Thyroid gland (tissue), 4 donors: Measurements from ENCODE around the gene MAP2K1. TPM values are rescaled to one million over a fixed set of nuclear protein-coding genes. Genes with fewer than 3 reads are reported as not detected.

Experiments
- DNase-seq, 2 donors: peaks; one replicate each; pipeline ENCODE4 v3.0.0-alpha.2; 2019
- H3K27ac ChIP-seq, 3 donors: fragments of 200-600 bp; sonication (generic); 1 replicate in 2 of 3; 2 replicates in 1 of 3; pipeline ENCODE4 v1.5.1; 2016 to 2019; ENCODE audit warnings: mild to moderate bottlenecking in 1 of 3, moderate library complexity in 1 of 3
- H3K27me3 ChIP-seq: fragments of 200-600 bp; sonication (generic); one replicate; pipeline ENCODE4 v1.5.1; 2019
- H3K36me3 ChIP-seq, 2 donors: fragments of 200-600 bp; sonication (generic); one replicate each; pipeline ENCODE4 v1.5.1; 2016 to 2019
- H3K4me1 ChIP-seq, 2 donors: fragments of 200-600 bp; sonication (generic); one replicate each; pipeline ENCODE4 v1.5.1; 2017 to 2019
- H3K4me3 ChIP-seq, 3 donors: fragments of 200-600 bp; sonication (generic); replicated peaks in 1 of 3; 1 replicate in 2 of 3; 2 replicates in 1 of 3; pipeline ENCODE4 v1.5.1; 2016; ENCODE audit warnings: mild to moderate bottlenecking in 1 of 3
- H3K9me3 ChIP-seq: fragments of 200-600 bp; sonication (generic); one replicate; pipeline ENCODE4 v1.5.1; 2017
- POLR2A ChIP-seq, 2 donors: fragments of 450-650 bp; IDR thresholded peaks; one replicate each; pipeline ENCODE4 v1.6.1; 2017; ENCODE audit warnings: antibody characterized with exemption in 2 of 2, mild to moderate bottlenecking in 2 of 2, moderate library complexity in 1 of 2
- WGBS, 2 donors: methylation state at CpG; one replicate each; pipeline ENCODE4 v1.1.5; 2017; 5-methylcytosine and 5-hydroxymethylcytosine counted together
- intact Hi-C: fragments of 100-400 bp; cut with DNase I; formaldehyde crosslinking; loops from one replicate; pipeline ENCODE4 v1.15.1; 2023
- total RNA-seq, 4 donors: library from RNA; depleted of rRNA; stranded (reverse); fragments of >200 nt; gene quantifications; one replicate each; pipeline ENCODE4 v1.2.3, GENCODE V29; 2016
- TF ChIP-seq, protein P1 (sequence below), 6 experiments: fragments of 200-600 bp in 3 of 6; fragments of 450-650 bp in 3 of 6; sonication (generic) in 3 of 6; IDR thresholded peaks; one replicate each; pipeline ENCODE4 v1.5.1; 2016 to 2019; ENCODE audit warnings: antibody characterized with exemption in 6 of 6, mild to moderate bottlenecking in 2 of 6, inconsistent platforms in 1 of 6, moderate library complexity in 1 of 6

MAP2K1 gene
- total RNA-seq, 4 donors from 2014 or later, result 18.1 to 25.4 (median 25.3) TPM

DNA sequence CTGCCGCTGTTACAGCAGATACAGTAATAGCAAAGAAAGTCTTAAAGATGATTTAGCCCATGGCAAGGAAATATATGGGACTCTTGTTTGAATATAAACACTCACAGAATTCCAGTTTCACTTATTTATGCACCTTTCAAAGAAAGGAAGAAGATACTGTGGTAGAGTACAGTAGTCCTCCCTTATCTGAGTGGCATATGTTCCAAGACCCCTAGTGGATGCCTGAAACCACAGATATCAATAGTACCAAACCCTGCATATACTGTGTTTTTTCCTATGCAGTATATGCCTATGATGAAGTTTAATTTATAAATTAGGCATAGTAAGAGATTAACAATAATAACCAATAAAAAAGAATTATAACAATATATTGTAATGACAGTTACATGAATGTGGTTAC is 8.2 kb downstream of the MAP2K1 start:
- Histone ChIP-seq H3K27me3 (no peaks in the 10 kb centered on the region), H3K27ac (no peak overlapping the region), H3K4me3 (no peak overlapping the region), H3K9me3 (no peaks in the 10 kb centered on the region), H3K4me1 (peaks cover 0 to 4% of the 10 kb centered on the region in 2 donors), H3K36me3 (no peaks in the 10 kb centered on the region)
- 96 to 100% methylated on average over 1 of the region's 1 CpG for WGBS, 2 donors
- intact Hi-C loops, result no loop called here
- TF ChIP-seq, protein P1, sequence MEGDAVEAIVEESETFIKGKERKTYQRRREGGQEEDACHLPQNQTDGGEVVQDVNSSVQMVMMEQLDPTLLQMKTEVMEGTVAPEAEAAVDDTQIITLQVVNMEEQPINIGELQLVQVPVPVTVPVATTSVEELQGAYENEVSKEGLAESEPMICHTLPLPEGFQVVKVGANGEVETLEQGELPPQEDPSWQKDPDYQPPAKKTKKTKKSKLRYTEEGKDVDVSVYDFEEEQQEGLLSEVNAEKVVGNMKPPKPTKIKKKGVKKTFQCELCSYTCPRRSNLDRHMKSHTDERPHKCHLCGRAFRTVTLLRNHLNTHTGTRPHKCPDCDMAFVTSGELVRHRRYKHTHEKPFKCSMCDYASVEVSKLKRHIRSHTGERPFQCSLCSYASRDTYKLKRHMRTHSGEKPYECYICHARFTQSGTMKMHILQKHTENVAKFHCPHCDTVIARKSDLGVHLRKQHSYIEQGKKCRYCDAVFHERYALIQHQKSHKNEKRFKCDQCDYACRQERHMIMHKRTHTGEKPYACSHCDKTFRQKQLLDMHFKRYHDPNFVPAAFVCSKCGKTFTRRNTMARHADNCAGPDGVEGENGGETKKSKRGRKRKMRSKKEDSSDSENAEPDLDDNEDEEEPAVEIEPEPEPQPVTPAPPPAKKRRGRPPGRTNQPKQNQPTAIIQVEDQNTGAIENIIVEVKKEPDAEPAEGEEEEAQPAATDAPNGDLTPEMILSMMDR (IDR thresholded peaks at IDR 0.05), result no peak
- no peak for TF ChIP-seq POLR2A (IDR thresholded peaks at IDR 0.05)
- DNase-seq, result no peak

DNA sequence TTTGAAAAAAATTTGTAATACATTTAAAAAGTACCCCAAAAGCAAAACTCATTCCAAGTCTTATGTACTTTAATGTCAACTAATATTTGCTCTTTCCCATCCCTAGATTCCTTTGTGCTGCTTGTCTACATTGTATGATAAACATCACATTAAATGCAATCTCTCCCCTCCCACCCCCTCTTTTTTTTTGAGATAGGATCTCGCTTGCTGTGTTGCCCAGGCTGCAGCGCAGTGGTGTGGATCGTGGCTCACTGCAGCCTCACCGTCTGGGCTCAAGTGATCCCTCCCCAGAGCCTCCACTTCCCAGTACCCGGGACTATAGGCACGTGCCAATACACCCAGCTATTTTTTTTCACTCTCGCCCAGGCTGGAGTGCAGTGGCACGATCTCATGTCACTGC is 12.6 kb downstream of the MAP2K1 start:
- TF ChIP-seq, protein P1 (IDR thresholded peaks at IDR 0.05), result no peak
- no peak for TF ChIP-seq POLR2A (IDR thresholded peaks at IDR 0.05)
- WGBS, 2 donors, result 86 to 90% methylated on average over 8 of the region's 8 CpGs
- no peaks in the 10 kb centered on the region for H3K36me3 ChIP-seq
- intact Hi-C loops, result no loop called here
- H3K4me3 ChIP-seq, result no peak overlapping the region
- H3K4me1 ChIP-seq, result no peaks in the 10 kb centered on the region
- no peak for DNase-seq
- H3K9me3 ChIP-seq, result no peaks in the 10 kb centered on the region
- H3K27ac ChIP-seq, result no peak overlapping the region
- no peaks in the 10 kb centered on the region for H3K27me3 ChIP-seq

DNA sequence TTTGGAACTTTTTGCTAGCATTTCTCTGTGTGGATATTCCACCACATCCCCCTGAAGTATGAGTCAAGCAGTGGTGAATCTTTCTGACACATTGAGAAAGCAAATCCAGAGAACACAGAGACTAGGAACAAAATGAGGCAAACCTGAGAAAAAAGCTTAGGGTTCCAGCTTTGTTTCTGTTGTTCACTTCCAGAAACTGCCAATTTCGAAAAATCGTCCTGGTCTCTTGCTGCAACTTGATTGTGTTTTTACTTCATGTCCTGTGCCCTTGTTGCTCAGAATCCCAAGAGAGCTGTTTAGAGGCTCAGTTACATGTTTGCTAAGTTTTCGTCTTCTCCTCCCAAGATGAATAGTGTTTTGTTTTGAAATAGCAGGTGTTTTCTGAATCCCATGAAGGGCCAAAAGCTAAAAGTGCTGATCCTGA is 13.7 kb downstream of the MAP2K1 start:
- Histone ChIP-seq H3K4me3 (no peak overlapping the region), H3K4me1 (peaks cover 0 to 4% of the 10 kb centered on the region in 2 donors), H3K9me3 (no peaks in the 10 kb centered on the region), H3K36me3 (no peaks in the 10 kb centered on the region), H3K27ac (no peak overlapping the region), H3K27me3 (no peaks in the 10 kb centered on the region)
- WGBS, 2 donors, result 86 to 91% methylated on average over 3 of the region's 3 CpGs
- TF ChIP-seq, protein P1 (IDR thresholded peaks at IDR 0.05), result no peak
- no peak for TF ChIP-seq POLR2A (IDR thresholded peaks at IDR 0.05)
- no peak for DNase-seq
- intact Hi-C loops, result no loop called here

DNA sequence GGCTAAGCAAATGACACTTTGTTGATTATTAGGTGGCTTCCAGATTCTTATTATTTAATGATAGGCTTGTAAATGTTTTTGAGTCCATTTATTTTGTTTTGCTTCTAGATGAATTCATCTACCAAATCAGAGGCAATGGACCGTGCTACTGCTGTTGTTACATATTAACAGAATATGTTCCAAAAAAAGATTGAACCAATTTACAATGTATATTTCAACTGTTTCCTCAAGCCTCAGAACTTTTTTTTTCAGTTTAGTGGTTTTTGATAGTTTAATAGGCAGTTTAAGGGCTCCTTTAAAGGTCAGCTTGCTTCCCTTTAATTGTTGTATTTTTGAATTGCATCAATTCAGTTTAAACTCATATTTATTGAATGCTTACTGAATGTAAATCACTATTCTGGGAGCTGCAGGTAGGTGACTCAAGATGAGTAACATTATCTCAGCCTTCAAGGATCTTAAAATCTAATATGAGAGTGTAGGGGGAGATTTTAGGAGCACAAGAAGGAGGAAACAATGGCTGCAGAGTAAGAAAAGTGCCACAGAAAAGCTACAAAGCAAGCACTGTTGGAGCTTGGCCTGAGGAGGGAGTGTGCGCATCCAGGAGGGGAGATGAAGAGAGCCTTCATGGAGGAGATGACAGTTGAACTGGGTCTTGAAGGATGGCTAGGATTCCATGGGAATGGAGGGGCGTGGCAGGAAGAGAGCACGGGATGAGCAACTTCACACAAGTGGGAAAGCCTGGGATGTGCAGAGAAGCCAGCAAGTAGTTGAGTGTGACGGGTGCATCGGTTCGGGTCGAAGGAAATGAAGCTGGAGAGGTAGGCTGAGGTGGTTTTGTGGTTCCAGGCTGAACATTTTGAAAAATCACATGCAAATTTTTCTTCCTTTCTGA is 14.7 kb downstream of the MAP2K1 start:
- Histone ChIP-seq H3K9me3 (no peaks in the 10 kb centered on the region), H3K27me3 (no peaks in the 10 kb centered on the region), H3K27ac (no peak overlapping the region), H3K4me1 (peaks cover 0 to 8% of the 10 kb centered on the region in 2 donors), H3K36me3 (no peaks in the 10 kb centered on the region), H3K4me3 (no peak overlapping the region)
- no peak for DNase-seq
- TF ChIP-seq, protein P1 (IDR thresholded peaks at IDR 0.05), result no peak
- TF ChIP-seq POLR2A (IDR thresholded peaks at IDR 0.05), result no peak
- intact Hi-C loops, result no loop called here
- 82 to 85% methylated on average over 8 of the region's 8 CpGs for WGBS, 2 donors

DNA sequence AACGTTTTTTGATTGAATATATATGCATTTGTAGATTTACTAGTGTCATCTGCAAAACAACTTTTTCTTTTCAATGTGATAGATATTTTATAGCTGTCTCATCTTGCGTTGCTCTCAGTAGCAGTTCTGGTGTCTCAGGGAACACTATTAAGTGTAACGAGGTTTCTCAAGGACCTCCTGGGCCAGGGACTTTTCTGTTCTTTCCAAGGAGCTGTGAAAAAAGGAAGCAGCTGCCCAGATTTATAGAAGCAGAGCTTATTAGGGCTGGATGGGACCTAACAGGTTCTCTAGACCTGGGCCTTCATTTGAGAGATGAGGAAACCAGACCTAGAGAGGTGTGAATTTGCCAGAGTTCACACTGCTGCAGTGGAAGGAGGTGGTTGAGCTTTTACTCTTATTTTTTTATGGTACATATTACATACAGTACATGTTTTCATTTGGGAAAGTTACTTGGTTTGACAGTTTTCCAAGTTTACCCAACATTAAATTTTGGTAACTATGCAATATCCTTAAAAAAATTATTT is 16.1 kb downstream of the MAP2K1 start:
- intact Hi-C loops, result no loop called here

More for the DNA sequence above, 16.1 kb downstream of the MAP2K1 start:
- no peak overlapping the region for H3K4me3 ChIP-seq
- WGBS, 2 donors, result 88% methylated on average over 3 of the region's 3 CpGs
- peaks cover 0 to 8% of the 10 kb centered on the region in 2 donors for H3K4me1 ChIP-seq
- no peaks in the 10 kb centered on the region for H3K36me3 ChIP-seq
- no peak for TF ChIP-seq POLR2A (IDR thresholded peaks at IDR 0.05)
- TF ChIP-seq, protein P1 (IDR thresholded peaks at IDR 0.05), result no peak
- no peak for DNase-seq
- H3K27ac ChIP-seq, result no peak overlapping the region
- H3K27me3 ChIP-seq, result no peaks in the 10 kb centered on the region
- no peaks in the 10 kb centered on the region for H3K9me3 ChIP-seq
